Activated naive CD4-positive, alpha-beta T cell treated with Interleukin-2 at 50 U/mL for 16 hours (primary cell): ENCODE results near the gene GARRE1.
"Not testable (repeated sequence)": the region's sequence is repeated elsewhere in the genome, so short reads cannot be mapped to it uniquely, and the experiment has no call there.

Source experiments
- DNase-seq: peaks from one replicate; pipeline ENCODE4 v3.0.0-alpha.2; 2020

Gene GARRE1

DNA sequence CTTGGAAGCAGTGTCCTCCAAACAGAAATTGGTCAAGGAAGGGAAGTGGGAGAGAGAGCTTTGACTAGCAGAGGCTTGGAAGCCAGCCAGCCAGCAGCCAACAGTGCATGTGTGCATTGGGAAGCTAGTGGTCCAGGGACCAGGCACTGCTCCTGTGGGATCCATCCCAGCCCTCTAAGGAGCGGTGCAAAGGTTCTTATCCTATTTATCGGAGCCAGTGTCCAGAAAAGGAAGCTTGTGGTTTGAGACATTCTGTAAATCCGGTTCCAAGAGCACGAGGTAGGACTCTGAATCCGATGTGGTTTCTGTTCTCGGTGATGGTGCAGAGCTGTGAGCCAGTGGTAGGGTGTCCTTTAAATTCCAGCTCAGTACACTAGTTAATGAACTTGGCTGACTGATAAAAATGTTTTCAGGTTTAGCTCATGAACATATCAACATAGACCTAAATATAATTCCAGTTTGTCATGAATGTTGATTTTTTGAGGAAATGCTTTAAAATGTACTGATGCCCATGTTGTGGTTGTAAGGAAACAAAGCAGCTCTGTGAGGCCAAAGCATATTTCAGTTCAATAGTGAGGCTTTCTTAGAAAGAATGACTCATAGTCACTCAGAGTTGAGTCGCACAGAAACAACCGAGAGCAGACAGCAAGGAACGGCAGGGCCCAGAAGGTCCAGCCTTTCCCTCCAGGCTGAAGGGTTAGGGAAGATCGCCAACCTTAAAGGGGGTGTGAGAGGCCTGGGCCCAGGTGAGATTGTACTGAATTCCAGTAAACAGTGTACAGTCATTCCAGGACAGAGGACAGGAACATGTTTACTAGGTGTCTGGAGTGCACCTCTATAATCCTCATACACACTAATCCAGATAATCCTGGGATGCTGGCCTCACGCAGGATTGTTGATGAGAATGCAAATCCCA lies 21.5 kb upstream of the GARRE1 start:
- DNase-seq, result peak; percentile 11

- no peak for DNase-seq
These were observed 18.9 kb upstream of the GARRE1 start for GRCh38 chr19:34235425-34235940.

GRCh38 chr19:34236035-34236987 lies 18.0 kb upstream of the GARRE1 start:
- DNase-seq, result no peak

GRCh38 chr19:34237283-34237682 lies 17.1 kb upstream of the GARRE1 start:
- DNase-seq, result no peak

GRCh38 chr19:34237939-34238338 lies 16.4 kb upstream of the GARRE1 start:
- no peak for DNase-seq

GRCh38 chr19:34241513-34242337 lies 12.6 kb upstream of the GARRE1 start:
- no peak for DNase-seq

DNA sequence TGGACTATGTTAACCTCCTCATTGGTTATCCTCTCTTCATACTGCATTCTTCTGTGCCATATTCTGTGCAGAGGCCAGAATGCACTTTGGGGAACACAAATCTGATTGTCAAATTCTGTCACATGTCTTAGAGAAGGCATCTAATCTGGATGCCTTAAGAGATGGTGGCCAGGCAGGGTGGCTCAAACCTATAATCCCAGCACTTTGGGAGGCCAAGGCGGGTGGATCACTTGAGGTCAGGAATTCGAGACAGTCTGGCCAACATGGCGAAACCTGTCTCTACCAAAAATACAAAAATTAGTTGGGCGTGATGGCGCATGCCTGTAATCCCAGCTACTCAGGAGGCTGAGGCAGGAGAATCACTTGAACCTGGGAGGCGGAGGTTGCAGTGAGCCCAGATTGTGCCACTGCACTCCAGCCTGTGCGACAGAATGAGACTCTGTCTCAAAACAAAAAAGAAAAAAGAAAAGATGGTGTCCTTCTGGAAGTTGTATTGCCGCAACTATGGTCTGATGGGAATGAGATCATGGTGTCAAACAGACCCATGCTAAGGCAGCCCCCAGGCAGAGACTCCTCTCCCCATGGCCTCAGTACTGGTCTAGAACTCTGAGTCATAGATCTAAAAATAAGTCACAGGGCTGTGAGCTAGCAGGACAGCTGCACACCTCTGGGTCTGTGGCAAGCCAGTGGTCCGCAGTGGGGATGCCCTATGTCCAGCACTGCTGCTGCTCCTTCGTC lies 11.0 kb upstream of the GARRE1 start:
- not testable (repeated sequence) for DNase-seq

DNA sequence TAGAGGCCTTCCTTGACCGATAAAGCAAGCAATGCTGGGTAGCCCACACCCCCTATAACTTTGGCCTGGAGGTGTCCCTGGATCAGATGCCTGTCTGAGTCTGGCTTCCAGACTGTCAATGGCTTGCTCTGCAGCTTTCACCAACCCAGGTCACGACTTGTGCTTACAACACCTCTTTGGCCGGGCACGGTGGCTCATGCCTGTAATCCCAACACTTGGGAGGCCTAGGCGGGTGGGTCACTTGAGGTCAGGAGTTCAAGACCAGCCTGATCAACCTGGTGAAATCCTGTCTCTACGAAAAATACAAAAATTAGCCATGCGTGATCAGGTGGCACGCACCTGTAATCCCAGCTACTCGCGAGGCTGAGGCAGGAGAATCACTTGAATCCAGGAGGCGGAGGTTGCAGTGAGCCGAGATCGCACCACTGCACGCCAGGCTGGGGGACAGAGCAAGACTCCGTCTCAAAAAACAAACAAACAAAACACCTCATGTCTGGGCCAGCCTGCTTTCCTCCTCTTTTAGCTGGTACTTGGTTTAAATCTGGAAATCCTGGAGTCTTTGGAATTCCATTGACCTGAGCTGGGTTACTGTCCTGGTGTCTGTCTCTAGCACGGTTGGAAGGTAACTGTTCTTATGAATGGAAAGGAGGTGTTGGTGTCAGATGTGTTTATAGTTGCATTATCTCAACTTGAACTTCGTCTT lies 10.3 kb upstream of the GARRE1 start:
- no peak for DNase-seq

DNA sequence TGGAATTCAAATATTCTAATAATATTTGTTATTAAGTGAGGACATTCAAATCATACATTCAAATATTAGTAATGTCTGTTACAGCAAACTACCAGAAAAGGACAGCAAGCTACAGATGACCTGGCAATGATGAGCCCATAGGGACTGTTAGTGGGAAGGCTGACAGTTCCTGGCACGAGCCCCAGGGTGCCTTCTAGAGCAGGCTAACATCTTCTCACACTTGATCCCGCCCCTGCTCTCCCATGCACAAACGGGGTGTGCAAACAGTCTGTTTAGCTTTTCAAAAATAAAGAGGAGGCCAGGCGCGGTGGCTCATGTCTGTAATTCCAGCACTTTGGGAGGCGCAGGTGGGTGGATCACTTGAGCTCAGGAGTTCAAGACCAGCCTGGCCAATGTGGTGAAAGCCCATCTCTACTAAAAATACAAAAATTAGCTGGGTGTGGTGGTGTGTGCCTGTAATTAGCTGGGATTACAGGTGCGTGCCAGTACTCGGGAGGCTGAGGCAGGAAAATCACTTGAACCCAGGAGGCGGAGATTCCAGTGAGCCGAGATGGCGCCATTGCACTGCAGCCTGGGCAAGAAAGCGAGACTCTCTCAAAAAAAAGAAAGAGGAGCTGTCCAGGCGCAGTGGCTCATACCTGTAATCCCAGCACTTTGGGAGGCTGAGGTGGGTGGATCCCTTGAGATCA lies 9.6 kb upstream of the GARRE1 start:
- no peak for DNase-seq

- no peak for DNase-seq
These were observed 8.0 kb upstream of the GARRE1 start for GRCh38 chr19:34246340-34246739.

- DNase-seq, result no peak
These were observed 5.4 kb upstream of the GARRE1 start for GRCh38 chr19:34248941-34249340.

DNA sequence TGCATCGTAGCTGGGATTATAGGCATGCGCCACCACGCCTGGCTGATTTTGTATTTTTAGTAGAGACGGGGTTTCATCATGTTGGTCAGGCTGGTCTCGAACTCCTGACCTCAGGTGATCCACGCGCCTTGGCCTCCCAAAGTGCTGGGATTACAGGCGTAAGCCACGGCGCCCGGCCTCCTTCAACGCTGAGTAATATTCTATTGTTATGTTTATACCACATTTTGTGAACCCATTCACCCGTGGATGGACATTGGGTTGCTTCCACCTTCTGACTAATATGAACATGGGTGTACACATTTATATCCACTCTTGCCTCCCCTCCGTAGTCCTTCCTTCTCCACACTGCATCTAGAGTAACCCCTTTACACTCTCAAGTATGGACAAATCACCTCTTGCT lies 1.2 kb upstream of the GARRE1 start:
- not testable (repeated sequence) for DNase-seq

DNA sequence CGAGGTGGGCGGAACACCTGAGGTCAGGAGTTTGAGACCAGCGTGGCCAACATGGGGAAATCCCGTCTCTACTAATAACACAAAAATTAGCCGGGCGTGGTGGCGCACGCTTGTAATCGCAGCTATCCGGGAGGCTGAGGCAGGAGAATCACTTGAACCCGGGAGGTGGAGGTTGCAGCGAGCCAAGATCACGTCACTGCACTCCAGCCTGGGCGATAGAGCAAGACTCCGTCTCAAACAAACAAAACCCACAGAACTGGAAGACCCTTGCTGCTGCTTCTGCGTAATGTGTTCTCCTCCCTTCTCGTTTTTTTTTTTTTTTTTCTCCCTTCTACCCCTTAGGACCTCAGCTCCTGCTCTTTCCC lies 691 bp upstream of the GARRE1 start:
- DNase-seq, result not testable (repeated sequence)

- DNase-seq, result peak; percentile 33
These were observed 511 bp downstream of the GARRE1 start for GRCh38 chr19:34254698-34255432.

- no peak for DNase-seq
These were observed 1.2 kb downstream of the GARRE1 start for GRCh38 chr19:34255546-34255945.

DNA sequence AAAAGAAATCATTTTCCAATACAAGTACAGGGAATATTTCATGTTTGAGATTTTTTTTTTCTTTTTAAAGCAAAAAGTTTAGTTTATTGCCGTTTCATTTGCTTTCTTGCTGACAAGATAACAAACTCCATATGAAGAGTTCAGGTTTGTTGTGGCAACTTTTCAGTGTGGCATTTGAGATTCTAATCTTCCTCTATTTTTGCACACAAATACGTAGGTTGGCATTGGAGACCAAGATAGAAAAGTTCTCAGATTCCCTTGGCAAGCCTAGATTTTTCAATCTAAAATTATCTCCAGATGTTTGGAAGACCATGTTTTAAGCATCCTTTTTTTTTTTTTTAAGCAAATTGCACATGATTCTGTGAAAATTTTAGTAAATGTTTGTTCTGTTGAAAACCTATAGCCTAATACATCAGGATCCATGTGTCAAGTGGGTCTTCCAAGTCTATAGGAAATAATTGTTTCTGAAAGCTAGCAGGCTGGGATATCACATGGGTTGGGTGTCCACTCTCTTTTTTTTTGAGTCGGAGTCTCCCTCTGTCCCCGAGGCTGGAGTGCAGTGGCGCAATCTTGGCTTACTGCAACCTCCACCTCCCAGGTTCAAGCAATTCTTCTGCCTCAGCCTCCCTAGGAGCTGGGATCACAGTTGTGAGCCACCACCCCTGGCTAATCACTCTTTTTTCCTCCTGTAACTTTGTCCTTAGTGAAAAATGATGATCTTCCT lies 2.6 kb downstream of the GARRE1 start:
- DNase-seq, result no peak

DNA sequence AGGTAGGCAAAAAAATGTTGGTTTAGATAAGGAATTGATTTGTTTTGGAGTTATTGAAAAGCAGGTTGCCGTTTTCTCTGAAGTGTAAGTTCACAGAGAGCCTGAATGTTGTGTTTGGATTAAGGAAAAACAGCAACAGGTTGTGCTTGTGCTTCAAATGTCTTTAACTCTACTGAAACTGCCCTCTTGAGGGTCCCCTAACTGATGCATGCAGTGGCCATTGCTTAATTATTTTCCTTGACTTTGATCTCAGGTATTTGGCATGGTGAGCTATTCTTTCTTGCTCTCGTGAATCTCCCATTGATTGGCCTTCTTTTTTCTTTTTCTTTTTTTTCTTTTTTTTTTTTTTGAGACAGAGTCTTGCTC lies 3.2 kb downstream of the GARRE1 start:
- no peak for DNase-seq

- no peak for DNase-seq
These were observed 5.2 kb downstream of the GARRE1 start for GRCh38 chr19:34259367-34260095.
